PC-3 (cell line): ENCODE data around the gene TMEM201. TPM values are rescaled to one million over a fixed set of nuclear protein-coding genes. Genes with fewer than 3 reads are reported as not detected.

Source experiments
- ATAC-seq: fragments of 200-7000 bp; cut with Tn5 transposase; 2 replicates; pipeline ENCODE4 v1.9.1; 2020; ENCODE audit warnings: mild to moderate bottlenecking, moderate library complexity
- BruUV-seq: library from RNA; stranded (reverse); fragments of 400-500 nt; replicated peaks from 2 replicates; lab custom pipeline; 2021; lab: Mats Ljungman, UMichigan
- CTCF ChIA-PET: fragments of 300-600 bp; sonication (Branson Sonifier 250); formaldehyde crosslinking; loops from one replicate; lab custom pipeline; 2022; ENCODE audit warnings: antibody characterized with exemption; lab: Charles Lee
- POLR2A ChIA-PET: fragments of 300-600 bp; sonication (Branson Sonifier 250); formaldehyde crosslinking; loops from one replicate; lab custom pipeline; 2022; ENCODE audit warnings: antibody characterized with exemption; ENCODE audit not compliant: unreplicated experiment; lab: Charles Lee
- DNase-seq: peaks from one replicate; pipeline ENCODE4 v3.0.0-alpha.2; 2015
- H2AFZ ChIP-seq: fragments of 300-600 bp; sonication (generic); 2 replicates; pipeline ENCODE4 v1.6.0; 2016; ENCODE audit warnings: antibody characterized with exemption, low read length
- H3F3A ChIP-seq: fragments of 300-600 bp; sonication (generic); one replicate; pipeline ENCODE4 v1.6.0; 2017; ENCODE audit warnings: antibody characterized with exemption, low read length, control low read depth, mild to moderate bottlenecking; ENCODE audit not compliant: unreplicated experiment
- H3K27ac ChIP-seq: fragments of 300-600 bp; sonication (generic); 2 replicates; pipeline ENCODE4 v1.5.1; 2016; ENCODE audit warnings: mild to moderate bottlenecking, low read length
- H3K27me3 ChIP-seq: fragments of 300-600 bp; sonication (generic); 2 replicates; pipeline ENCODE4 v1.6.1; 2016; ENCODE audit warnings: low read length, mixed read lengths
- H3K36me3 ChIP-seq: fragments of 300-600 bp; sonication (generic); 2 replicates; pipeline ENCODE4 v1.6.1; 2016; ENCODE audit warnings: low read depth, mixed run types, low read length, mixed read lengths
- H3K4me1 ChIP-seq: fragments of 300-600 bp; sonication (generic); 2 replicates; pipeline ENCODE4 v1.5.1; 2016; ENCODE audit warnings: low read length; ENCODE audit not compliant: insufficient read depth
- H3K4me2 ChIP-seq: fragments of 300-600 bp; sonication (generic); 2 replicates; pipeline ENCODE4 v1.6.0; 2016; ENCODE audit warnings: low read length
- H3K4me3 ChIP-seq: fragments of 300-600 bp; sonication (generic); 2 replicates; pipeline ENCODE4 v1.5.1; 2016; ENCODE audit warnings: mild to moderate bottlenecking, low read length, mixed read lengths
- H3K79me2 ChIP-seq: fragments of 300-600 bp; sonication (generic); 2 replicates; pipeline ENCODE4 v1.6.1; 2017; ENCODE audit warnings: low read length, mixed read lengths
- H3K9ac ChIP-seq: fragments of 300-600 bp; sonication (generic); 2 replicates; pipeline ENCODE4 v1.6.0; 2016; ENCODE audit warnings: mild to moderate bottlenecking, low read length
- H3K9me2 ChIP-seq: fragments of 300-600 bp; sonication (generic); replicated peaks from 2 replicates; pipeline ENCODE4 v1.6.1; 2016; ENCODE audit warnings: mixed run types, low read length, mixed read lengths
- H3K9me3 ChIP-seq: fragments of 300-600 bp; sonication (generic); 2 replicates; pipeline ENCODE4 v1.6.1; 2016; ENCODE audit warnings: low read length, mixed read lengths
- H4K20me1 ChIP-seq: fragments of 300-600 bp; sonication (generic); 2 replicates; pipeline ENCODE4 v1.6.1; 2016; ENCODE audit warnings: low read length, mixed read lengths
- CTCF ChIP-seq: fragments of 300-600 bp; sonication (generic); conservative IDR thresholded peaks from 2 replicates; pipeline ENCODE4 v1.5.1; 2017; ENCODE audit warnings: antibody characterized with exemption, low read depth, mild to moderate bottlenecking, low read length
- EZH2 ChIP-seq: fragments of 300-600 bp; sonication (generic); IDR thresholded peaks from one replicate; pipeline ENCODE4 v1.6.1; 2017; ENCODE audit warnings: antibody characterized with exemption, mild to moderate bottlenecking, low read length; ENCODE audit not compliant: unreplicated experiment
- EZH2phosphoT487 ChIP-seq: fragments of 300-600 bp; sonication (generic); IDR thresholded peaks from 2 replicates; pipeline ENCODE4 v1.6.1; 2018; ENCODE audit warnings: mild to moderate bottlenecking, antibody characterized with exemption, low read length, borderline replicate concordance
- intact Hi-C: fragments of 100-400 bp; cut with micrococcal nuclease; formaldehyde crosslinking; loops from 2 replicates; pipeline ENCODE4 v1.9.0; 2023
- total RNA-seq: library from RNA; depleted of rRNA; stranded (reverse); fragments of >200 nt; gene quantifications from 2 replicates; pipeline ENCODE4 v1.2.3, GENCODE V29; 2014

TMEM201 gene
- total RNA-seq, 1 experiment from 2014 or later: 13.8 TPM

- no peaks in the 10 kb centered on the region for H3K9me3 ChIP-seq
- CTCF ChIA-PET: no interaction called here
- no peaks in the 10 kb centered on the region for H3F3A ChIP-seq
Observed at GRCh38 chr1:9657521-9658032, 68.9 kb downstream of the TMEM201 start.

GRCh38 chr1:9658199-9658598 is 69.5 kb downstream of the TMEM201 start:
- Histone ChIP-seq H3K4me1 (no peaks in the 10 kb centered on the region), H3K4me2 (no peak overlapping the region), H3K36me3 (no peaks in the 10 kb centered on the region), H3F3A (no peaks in the 10 kb centered on the region), H3K27me3 (peaks cover under 1% of the 10 kb centered on the region; the same call in 1 of the 2 replicates), H3K9ac (no peak overlapping the region), H3K9me3 (no peaks in the 10 kb centered on the region), H3K9me2 (no peaks in the 10 kb centered on the region), H3K79me2 (no peaks in the 10 kb centered on the region), H4K20me1 (no peaks in the 10 kb centered on the region), H3K4me3 (no peak overlapping the region), H2AFZ (no peak overlapping the region), H3K27ac (no peak overlapping the region)
- TF ChIP-seq EZH2 (no peak), CTCF (no peak), EZH2phosphoT487 (no peak)
- intact Hi-C loops: no loop called here
- DNase-seq (no peak), ATAC-seq (no peak)
- CTCF ChIA-PET: no interaction called here
- BruUV-seq: no TSS peak
- POLR2A ChIA-PET: no interaction called here

More at GRCh38 chr1:9657521-9658032, 68.9 kb downstream of the TMEM201 start:
- POLR2A ChIA-PET: no interaction called here
- Histone ChIP-seq H3K4me1 (no peaks in the 10 kb centered on the region), H3K27me3 (peaks cover 7% of the 10 kb centered on the region; the same call in 1 of the 2 replicates), H3K4me3 (no peak overlapping the region), H3K9ac (no peak overlapping the region), H4K20me1 (no peaks in the 10 kb centered on the region), H3K27ac (no peak overlapping the region), H3K9me2 (no peaks in the 10 kb centered on the region), H3K36me3 (no peaks in the 10 kb centered on the region), H3K79me2 (no peaks in the 10 kb centered on the region), H2AFZ (no peak overlapping the region), H3K4me2 (no peak overlapping the region)
- TF ChIP-seq EZH2phosphoT487 (no peak), EZH2 (no peak), CTCF (no peak)
- BruUV-seq: no TSS peak
- ATAC-seq: no peak
- DNase-seq: no peak
- intact Hi-C loops: no loop called here

- Histone ChIP-seq H3K9me3 (no peaks in the 10 kb centered on the region), H2AFZ (no peak overlapping the region), H3K4me3 (no peak overlapping the region), H3F3A (no peaks in the 10 kb centered on the region), H3K79me2 (no peaks in the 10 kb centered on the region), H3K9me2 (no peaks in the 10 kb centered on the region), H3K27me3 (no peaks in the 10 kb centered on the region), H4K20me1 (no peaks in the 10 kb centered on the region), H3K9ac (no peak overlapping the region), H3K27ac (no peak overlapping the region), H3K36me3 (no peaks in the 10 kb centered on the region), H3K4me2 (no peak overlapping the region), H3K4me1 (no peaks in the 10 kb centered on the region)
- no peak for TF ChIP-seq CTCF
- ChIA-PET POLR2A (no interaction called here), CTCF (no interaction called here)
- BruUV-seq: no TSS peak
- intact Hi-C loops: no loop called here
- DNase-seq (peak; percentile 10), ATAC-seq (no peak)
Observed at GRCh38 chr1:9659328-9659727, 70.6 kb downstream of the TMEM201 start.
